ENCODE data around the gene OR6N1. TPM values are rescaled to one million over a fixed set of nuclear protein-coding genes. Genes with fewer than 3 reads are reported as not detected.

OR6N1 gene
- polyA plus RNA-seq, 1 donor (not counting 4 experiments of a cell fraction or from before 2014, with no cell fraction given), result not detected

DNA sequence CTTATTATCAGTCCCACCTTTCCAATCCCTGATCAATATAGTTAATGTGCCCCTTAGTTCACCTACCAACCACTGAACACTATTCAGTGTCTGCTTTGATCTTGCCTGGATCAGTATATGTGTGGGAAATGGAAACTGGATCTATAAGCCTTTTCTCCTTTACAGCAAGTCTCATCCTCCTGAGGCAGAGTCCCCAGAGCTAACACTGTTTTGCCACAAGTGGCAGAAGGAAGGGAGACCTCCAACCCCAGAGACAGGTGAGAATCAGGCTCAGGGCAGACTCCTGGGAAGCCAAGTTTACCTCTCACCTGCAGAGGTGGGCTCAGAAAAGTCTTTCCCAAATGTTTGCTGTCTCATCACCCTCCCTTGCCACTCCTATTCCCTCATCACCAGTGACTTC is 9.1 kb upstream of the OR6N1 start, which contains the start of gene OR6N2:
Gene OR6N2, minus strand, starts transcription at position 101 of the 400 bp plus-strand sequence. CDS start 3,569 bp downstream, outside the sequence.
- H3K79me2 ChIP-seq (ENCODE audit: control insufficient read depth, insufficient read depth, low read length), result no peaks in the 10 kb centered on the region
- dilution Hi-C loops (cut with MboI; ENCODE audit: extremely low pct_ligation_motif_present, low sequenced_read_pairs), result no loop called here

GRCh38 chr1:158754420-158754819 is 17.6 kb downstream of the OR6N1 start, which contains the start of gene OR6K6:
Gene OR6K6, plus strand, starts transcription at chr1:158754720. Its CDS starts 168 bp downstream, at chr1:158754888.
- no peak within 1 kb of the TSS for H3K4me3 ChIP-seq (ENCODE audit: control insufficient read depth in 2 of 3, extremely low read depth in 1 of 3, insufficient read depth in 2 of 3, low read depth in 1 of 3, low read length in 3 of 3)
- H3K36me3 ChIP-seq (ENCODE audit: control insufficient read depth in 2 of 2, extremely low read depth in 1 of 2, insufficient read depth in 2 of 2, low read length in 2 of 2), result no peaks in the 10 kb centered on the region
- H3K9me1 ChIP-seq (ENCODE audit: control insufficient read depth, extremely low read depth, insufficient read depth, low read length), result no peaks in the 10 kb centered on the region
- no peaks in the 10 kb centered on the region for H3K9me3 ChIP-seq (ENCODE audit: control insufficient read depth, low read depth, low read length)
- no peaks in the 10 kb centered on the region for H3K79me2 ChIP-seq (ENCODE audit: control insufficient read depth, insufficient read depth, low read length)
- no peak within 1 kb of the TSS for H2AFZ ChIP-seq (ENCODE audit: control insufficient read depth, low read length)
- no peak within 1 kb of the TSS for H3K4me2 ChIP-seq (ENCODE audit: control insufficient read depth, extremely low read depth, insufficient read depth, low read depth, low read length)
- no peaks in the 10 kb centered on the region for H3K4me1 ChIP-seq (ENCODE audit: control insufficient read depth, extremely low read depth, insufficient read depth, low read length)
- H3K9ac ChIP-seq (ENCODE audit: control insufficient read depth, extremely low read depth, insufficient read depth, low read length), result no peak within 1 kb of the TSS
- TF ChIP-seq, protein P1, sequence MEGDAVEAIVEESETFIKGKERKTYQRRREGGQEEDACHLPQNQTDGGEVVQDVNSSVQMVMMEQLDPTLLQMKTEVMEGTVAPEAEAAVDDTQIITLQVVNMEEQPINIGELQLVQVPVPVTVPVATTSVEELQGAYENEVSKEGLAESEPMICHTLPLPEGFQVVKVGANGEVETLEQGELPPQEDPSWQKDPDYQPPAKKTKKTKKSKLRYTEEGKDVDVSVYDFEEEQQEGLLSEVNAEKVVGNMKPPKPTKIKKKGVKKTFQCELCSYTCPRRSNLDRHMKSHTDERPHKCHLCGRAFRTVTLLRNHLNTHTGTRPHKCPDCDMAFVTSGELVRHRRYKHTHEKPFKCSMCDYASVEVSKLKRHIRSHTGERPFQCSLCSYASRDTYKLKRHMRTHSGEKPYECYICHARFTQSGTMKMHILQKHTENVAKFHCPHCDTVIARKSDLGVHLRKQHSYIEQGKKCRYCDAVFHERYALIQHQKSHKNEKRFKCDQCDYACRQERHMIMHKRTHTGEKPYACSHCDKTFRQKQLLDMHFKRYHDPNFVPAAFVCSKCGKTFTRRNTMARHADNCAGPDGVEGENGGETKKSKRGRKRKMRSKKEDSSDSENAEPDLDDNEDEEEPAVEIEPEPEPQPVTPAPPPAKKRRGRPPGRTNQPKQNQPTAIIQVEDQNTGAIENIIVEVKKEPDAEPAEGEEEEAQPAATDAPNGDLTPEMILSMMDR (optimal IDR thresholded peaks at IDR 0.05 in 1 of 3, IDR thresholded peaks at IDR 0.05 in 1 of 3, conservative IDR thresholded peaks at IDR 0.05 in 1 of 3; ENCODE audit: extremely low read depth in 1 of 3, insufficient read depth in 2 of 3, low read length in 3 of 3), result no peak
- TF ChIP-seq EZH2 (IDR thresholded peaks at IDR 0.05; ENCODE audit: low read length), result no peak
- DNase-seq (ENCODE audit: low read depth, low spot score) (no peak), FAIRE-seq (no peak)
- no peak within 1 kb of the TSS for H3K27ac ChIP-seq (ENCODE audit: control insufficient read depth, insufficient read depth, low read length)
- no peaks in the 10 kb centered on the region for H3K27me3 ChIP-seq (ENCODE audit: control insufficient read depth, extremely low read depth, insufficient read depth, low read length)
- dilution Hi-C loops (cut with MboI; ENCODE audit: extremely low pct_ligation_motif_present, low sequenced_read_pairs), result no loop called here
- H4K20me1 ChIP-seq (ENCODE audit: control insufficient read depth, extremely low read depth, insufficient read depth, low read length), result no peaks in the 10 kb centered on the region

More for the DNA sequence above, 9.1 kb upstream of the OR6N1 start, which contains the start of gene OR6N2:
- Histone ChIP-seq H3K36me3 (ENCODE audit: control insufficient read depth in 2 of 2, extremely low read depth in 1 of 2, insufficient read depth in 2 of 2, low read length in 2 of 2) (no peaks in the 10 kb centered on the region), H3K9ac (ENCODE audit: control insufficient read depth, extremely low read depth, insufficient read depth, low read length) (no peak within 1 kb of the TSS), H3K9me1 (ENCODE audit: control insufficient read depth, extremely low read depth, insufficient read depth, low read length) (no peaks in the 10 kb centered on the region), H3K9me3 (ENCODE audit: control insufficient read depth, low read depth, low read length) (no peaks in the 10 kb centered on the region), H3K27ac (ENCODE audit: control insufficient read depth, insufficient read depth, low read length) (no peak within 1 kb of the TSS), H3K4me3 (ENCODE audit: control insufficient read depth in 2 of 3, extremely low read depth in 1 of 3, insufficient read depth in 2 of 3, low read depth in 1 of 3, low read length in 3 of 3) (no peak within 1 kb of the TSS), H3K4me1 (ENCODE audit: control insufficient read depth, extremely low read depth, insufficient read depth, low read length) (no peaks in the 10 kb centered on the region), H3K27me3 (ENCODE audit: control insufficient read depth, extremely low read depth, insufficient read depth, low read length) (no peaks in the 10 kb centered on the region), H2AFZ (ENCODE audit: control insufficient read depth, low read length) (no peak within 1 kb of the TSS), H3K4me2 (ENCODE audit: control insufficient read depth, extremely low read depth, insufficient read depth, low read depth, low read length) (no peak within 1 kb of the TSS), H4K20me1 (ENCODE audit: control insufficient read depth, extremely low read depth, insufficient read depth, low read length) (no peaks in the 10 kb centered on the region)
- FAIRE-seq (no peak), DNase-seq (ENCODE audit: low read depth, low spot score) (no peak)
- TF ChIP-seq, protein P1 (optimal IDR thresholded peaks at IDR 0.05 in 1 of 3, IDR thresholded peaks at IDR 0.05 in 1 of 3, conservative IDR thresholded peaks at IDR 0.05 in 1 of 3; ENCODE audit: extremely low read depth in 1 of 3, insufficient read depth in 2 of 3, low read length in 3 of 3), result no peak
- TF ChIP-seq EZH2 (IDR thresholded peaks at IDR 0.05; ENCODE audit: low read length), result no peak
